GM12865 (cell line): ENCODE results near the gene RBM7.

Experiments used
- DNase-seq: peaks from one replicate; pipeline ENCODE4 v3.0.0; 2010; ENCODE audit warnings: low read depth
- H3K4me3 ChIP-seq: 2 replicates; pipeline ENCODE4 v1.5.1; 2011; ENCODE audit warnings: mild to moderate bottlenecking, low read depth, low read length, control low read depth
- CTCF ChIP-seq: IDR thresholded peaks from 2 replicates; pipeline ENCODE4 v1.5.1; 2011; ENCODE audit warnings: low read length, control low read depth, low read depth, inconsistent platforms; ENCODE audit not compliant: insufficient read depth; ENCODE audit errors: missing control alignments

The RBM7 gene

DNA sequence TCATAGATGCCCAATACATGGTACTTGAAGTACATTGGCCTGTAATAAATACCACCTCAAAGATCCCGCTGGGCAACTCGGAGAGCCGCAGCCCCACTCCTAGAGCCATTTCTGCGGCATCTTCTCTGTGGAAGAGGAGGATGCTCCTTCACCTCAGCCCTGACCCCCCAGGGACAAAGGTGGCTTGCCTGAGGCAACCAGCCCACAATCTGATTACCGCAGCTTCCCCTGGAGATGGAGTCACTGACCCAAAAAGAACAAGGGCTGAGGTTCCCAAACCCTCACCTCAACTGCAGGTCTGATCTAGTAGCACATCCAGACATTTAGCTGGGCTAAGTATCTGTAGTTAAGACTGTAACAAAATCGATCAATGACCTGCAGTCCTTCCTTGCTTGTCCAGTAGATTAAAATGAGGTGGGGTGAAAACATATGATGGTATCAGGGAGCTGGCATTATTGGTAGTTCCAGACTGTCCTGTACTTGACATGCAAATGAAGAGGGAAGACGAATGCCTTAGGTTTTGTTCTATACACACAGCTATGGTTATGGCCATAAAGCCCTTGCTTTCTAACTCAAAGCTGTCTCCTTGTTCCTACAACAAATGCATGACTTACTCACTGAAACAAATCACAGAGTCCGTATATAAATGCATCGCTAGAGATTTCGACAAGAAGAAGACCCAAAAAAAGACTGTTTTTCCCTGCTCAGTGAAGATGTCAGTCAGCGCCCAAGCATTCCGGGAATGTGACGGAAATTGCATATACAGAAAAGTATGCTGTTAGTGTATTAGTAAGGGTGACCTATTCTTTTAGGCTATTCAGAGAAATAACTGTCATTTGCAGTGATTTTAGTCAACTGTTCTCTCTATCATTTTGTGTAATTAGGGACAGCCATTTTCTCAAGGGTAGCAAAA, 33.9 kb upstream of the RBM7 start:
- no peak overlapping the region for H3K4me3 ChIP-seq
- no peak for DNase-seq
- no peak for TF ChIP-seq CTCF

GRCh38 chr11:114367244-114367957, 33.1 kb upstream of the RBM7 start:
- DNase-seq, result no peak
- TF ChIP-seq CTCF, result no peak
- no peak overlapping the region for H3K4me3 ChIP-seq

DNA sequence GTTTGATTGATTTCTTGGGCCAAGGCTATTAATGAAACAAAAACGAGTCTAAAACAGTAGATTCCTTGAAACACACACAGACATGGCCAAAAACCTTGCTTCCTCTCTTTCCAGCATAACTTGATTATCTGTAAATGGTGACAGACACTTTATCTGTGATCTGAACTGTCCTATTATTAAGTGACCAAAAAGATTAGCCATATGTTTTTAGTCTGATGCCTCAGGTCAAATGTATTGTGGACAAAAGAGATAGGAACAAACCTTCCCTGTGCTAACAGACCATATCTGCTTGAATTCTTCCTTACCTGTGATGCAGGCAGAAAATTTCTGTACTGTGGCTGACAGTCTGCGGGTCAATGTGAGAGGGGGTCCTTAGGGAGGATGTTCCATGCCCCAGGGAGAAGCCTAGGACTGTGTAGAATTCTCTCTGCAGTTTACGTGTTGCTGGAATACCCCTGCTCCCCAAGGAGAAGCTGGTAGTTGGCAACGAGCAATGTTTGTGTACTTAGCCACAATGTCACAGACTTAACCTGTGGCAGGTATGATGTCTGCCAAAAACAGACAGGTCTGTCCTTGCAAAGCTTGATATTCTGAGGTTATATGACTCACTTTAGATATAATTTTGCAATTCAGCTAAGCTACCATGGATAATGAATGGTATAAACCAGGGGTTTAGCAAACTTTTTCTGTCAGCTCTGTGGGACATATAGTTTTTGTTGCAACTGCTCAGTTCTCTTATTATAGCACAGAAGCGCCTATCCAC, 31.4 kb upstream of the RBM7 start:
- TF ChIP-seq CTCF, result no peak
- DNase-seq, result no peak
- H3K4me3 ChIP-seq, result no peak overlapping the region

DNA sequence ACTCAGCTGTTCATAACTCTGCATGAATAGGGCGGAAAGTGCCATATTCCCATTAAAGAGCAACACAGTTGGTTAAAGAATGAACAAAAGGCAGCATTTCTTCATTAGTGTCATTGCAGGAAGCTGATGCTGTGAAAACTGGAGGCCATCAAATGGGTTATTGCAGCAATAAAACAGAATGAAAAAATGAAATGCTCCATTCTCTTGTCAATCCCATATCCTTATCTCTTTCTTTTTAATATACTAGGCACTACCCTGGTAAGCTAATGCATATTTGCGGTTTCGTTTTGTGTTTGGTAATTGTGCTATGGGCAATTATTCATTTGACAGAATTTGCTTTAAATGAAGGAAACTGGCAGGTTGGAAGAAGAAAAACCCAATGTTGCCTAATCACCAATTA, 25.4 kb upstream of the RBM7 start:
- TF ChIP-seq CTCF, result no peak
- DNase-seq, result no peak
- no peak overlapping the region for H3K4me3 ChIP-seq

DNA sequence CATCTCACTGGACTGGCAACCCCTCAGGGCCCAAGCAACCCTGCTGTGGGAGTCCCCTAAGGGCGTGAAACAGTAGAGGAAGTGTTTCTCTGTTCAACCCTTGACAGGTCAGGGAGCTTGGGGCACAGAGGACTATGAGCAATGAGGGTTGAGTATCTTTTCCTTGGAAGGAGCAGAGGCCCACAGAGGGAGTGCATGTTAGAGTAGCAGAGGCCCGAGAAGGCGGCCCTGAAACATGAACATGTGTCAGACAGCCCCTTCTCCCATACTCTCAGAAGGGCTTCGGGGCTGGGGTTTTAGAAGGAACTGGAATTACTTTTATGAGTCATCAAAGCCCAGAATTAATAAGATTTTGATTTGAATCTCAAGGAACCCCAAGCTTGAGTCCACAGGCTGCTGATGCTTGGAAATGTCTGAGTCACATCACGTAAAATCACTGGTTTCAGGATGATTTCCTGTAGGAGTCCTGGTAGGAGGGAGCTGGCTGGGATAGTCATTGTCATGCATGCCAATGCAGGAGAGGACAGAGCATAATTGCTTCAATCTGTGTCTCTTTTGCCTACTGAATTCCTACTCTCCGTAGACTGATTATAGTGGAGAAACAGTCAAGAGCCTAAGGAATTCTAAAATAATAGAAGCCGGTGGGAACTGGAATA, 22.7 kb upstream of the RBM7 start:
- H3K4me3 ChIP-seq, result no peak overlapping the region
- DNase-seq, result no peak
- TF ChIP-seq CTCF, result no peak

DNA sequence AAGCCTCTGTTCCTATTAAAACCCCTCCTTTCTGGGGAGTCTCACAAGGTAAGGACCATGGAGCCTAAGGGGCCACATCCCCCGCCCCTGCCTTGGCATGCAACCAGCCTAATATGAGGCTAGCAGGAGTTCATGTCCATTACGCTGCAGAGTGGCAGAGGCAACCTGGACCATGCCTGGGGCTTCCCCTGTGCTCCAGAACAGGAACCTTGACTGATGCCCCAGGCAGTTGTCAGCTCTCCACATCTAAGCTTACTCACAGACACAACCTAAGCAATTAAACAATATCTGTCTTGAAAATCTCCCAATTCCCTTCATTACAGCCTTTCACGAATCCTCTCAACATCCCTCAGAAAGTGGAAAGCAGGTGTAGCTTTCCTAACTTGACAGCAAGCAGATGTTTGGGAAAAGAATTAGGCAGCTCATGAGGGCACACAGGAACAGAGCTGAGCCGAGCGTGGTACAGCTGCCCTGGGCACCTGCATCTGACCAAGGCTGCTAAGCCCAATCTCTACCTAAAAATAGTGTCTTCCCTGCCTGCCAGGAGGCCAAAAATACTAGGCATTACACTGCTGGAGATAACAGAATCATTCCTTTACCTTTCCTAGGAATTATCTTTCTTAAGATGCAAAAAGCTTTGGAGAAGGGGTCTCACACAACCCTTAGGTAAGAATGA, 20.9 kb upstream of the RBM7 start:
- no peak for DNase-seq
- H3K4me3 ChIP-seq, result no peak overlapping the region
- no peak for TF ChIP-seq CTCF
